Stimulated activated CD8-positive, alpha-beta memory T cell treated with anti-CD3 and anti-CD28 coated beads, Interleukin-2, amount 100 ng/mL, for 48 hours (primary cell): Measurements from ENCODE around the gene CTBP1.

ENCODE experiments used
- DNase-seq, 2 donors: peaks; one replicate each; pipeline ENCODE4 v3.0.0-alpha.2; 2020; ENCODE audit warnings: low read depth in 2 of 2

CTBP1 gene

DNA sequence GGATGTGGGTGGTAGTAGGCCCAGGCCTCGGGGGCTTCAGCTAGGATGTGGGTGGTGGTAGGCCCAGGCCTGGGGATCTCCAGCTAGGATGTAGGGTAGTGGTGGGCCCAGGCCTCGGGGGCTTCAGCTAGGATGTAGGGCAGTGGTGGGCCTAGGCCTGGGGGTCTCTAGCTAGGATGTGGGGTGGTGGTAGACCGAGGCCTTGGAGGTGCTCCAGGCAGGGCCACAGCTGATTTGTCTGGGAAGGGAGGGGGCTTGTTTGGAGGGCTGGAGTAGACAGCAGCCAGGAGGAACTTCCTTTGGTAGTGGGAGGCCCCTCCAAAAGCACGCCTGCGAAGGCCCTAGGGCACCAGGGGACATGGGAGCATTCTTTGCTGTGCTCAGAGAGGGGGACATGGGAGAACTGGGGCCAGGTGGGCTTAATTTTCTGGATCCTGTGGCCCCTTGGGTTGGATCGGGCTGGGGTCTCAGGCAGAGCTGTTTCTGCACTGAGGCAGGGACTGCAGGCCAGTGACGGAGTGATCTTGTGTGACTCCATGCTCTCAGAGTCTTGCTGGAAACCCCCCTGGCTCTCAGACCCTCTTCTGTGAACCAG, 73.2 kb downstream of the CTBP1 start:
- DNase-seq: no peak

DNA sequence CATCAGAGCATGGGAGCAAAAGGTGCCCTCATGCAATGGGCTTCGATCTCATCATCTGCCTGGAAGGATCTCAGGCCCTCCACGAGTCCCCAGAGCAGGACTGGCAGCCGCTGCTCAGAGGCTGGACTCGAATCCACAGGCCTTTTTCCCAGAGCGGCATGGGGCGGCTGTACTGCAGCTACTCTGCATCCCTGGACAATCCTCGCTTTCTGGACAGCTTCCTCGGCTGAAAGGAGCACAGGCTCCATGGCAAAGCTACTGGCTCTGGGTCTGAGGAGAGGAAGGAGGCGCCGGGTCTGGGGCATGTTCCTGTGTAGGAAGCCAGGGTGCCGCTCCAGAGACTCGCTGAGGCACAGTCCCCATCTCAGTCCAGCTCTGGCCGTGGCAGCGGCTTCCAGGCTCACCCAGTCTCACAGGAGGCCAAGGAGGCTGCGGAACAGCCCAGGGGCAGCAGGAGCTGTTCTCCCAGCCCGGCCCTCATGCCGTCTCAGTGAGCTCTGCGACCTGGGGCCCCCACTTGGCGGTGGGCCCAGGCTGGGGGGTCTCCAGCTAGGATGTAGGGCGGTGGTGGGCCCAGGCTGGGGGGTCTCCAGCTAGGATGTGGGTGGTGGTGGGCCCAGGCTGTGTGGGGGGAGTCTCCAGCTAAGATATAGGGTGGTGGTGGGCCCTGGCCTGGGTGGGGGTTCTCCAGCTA, 73.8 kb downstream of the CTBP1 start:
- no peak for DNase-seq

DNA sequence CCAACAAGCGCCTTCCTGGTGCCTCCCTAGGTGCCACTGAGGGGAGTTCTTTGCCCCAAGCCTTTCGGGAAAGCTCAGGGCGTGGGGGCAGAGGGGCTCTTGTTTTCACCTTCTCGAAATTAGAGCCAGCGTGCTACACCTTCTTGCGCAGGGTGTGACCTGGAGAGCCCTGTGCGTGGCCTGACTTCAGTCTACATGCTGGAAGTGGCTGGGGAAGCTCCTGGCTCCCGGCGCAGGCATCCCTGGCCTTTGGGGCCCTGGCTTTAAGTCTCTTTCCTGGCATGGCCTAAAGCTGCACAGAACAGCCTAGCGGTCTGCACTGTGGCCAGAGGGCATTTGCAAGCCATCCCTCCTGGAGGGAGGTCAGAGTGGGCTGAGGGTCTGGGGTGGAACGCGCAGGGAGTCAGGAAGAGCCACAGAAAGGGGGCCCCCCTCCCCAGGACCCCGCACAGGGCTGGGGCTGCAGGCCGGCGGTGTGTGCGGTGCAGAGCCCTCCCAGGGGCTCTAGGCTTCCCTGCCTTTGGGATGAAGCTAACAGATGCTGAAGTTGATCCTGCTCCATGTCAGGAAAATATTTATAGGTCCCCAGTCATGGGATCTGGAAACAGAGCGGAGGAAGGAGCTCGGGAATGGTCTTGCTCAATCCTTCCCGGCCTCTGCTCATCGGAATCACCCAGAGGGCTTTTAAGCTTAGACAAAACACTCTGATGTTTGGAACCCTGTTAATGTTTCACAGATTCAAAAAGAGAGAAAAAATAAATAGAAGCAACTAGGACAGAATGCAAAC, 75.8 kb downstream of the CTBP1 start:
- DNase-seq: no peak

DNA sequence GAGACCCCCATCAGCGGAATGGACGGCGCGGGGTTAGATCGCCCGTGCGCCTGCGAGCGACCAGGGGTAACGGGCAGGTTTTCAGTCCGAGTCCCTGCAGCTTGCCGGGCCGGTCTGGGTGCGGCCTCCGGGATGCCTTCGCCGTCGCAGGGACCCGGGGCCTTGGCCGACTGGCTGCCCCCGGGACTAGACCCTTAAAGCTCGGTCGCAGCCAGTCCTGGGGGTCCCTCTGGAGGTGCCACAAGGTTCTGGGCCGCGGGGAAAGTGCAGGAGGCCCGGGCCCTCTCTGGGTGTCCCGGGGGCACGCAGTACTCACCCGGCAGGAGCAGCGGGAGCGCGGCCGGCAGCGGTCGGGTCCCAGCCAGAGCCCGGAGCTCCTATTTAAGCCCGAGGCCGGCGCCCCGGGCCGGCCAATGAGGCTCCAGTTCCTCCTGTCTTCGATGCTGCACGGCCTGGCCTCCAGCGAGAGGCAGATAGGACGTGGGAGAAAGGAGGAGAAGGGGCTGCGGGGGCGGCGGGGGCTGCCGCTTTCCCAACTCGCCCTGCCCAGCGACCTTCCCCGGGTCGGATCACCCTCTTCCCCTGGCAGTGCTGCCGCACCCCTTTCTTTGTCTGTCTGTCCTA, 76.6 kb downstream of the CTBP1 start, which contains the start of gene SPON2:
Gene SPON2, minus strand, starts transcription at position 356 of the 624 bp plus-strand sequence.
- no peak for DNase-seq

DNA sequence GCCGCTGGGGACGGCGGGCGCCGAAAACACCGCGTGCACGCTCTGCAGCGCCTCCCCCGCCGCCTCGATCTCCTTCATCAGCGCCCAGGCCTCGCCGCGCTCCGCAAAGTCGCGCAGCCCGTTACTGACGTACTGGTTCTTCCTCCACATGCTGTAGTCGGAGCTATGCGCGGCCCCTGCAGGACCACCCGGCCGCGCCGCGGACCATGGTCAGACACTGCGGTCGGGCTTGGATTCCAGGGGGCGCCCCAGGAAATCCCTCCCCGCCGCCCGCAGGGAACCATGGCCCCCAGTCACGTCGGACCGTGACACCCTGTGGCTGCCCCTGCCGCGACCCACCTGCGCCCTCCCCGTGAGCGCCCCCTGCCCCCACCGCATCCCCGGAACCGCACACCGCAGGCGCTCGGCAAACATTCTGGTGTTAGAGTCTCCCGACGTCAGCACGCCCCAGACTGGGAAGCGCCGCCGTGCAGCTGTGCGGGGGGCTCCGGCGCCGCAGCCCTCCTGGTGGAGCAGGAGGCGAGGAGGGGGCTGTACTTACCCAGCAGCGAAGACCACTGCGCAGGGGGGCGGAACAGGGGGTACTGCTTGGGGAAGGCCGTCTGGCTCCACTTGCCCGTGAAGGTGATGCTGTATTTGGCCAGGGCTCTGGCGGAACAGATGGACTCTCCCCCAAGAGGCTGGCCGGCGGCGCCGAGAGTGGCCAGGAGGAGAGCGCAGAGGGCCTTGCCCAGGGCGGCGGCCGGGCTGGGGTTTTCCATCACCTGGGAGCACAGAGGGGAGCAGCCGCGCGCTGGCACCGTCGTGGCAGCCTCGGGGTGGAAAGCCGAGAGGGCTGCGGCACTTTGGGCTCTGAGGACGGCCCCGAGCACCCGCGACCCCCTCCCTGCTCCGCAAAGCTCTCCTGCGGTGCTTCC, 77.4 kb downstream of the CTBP1 start:
- DNase-seq: peak; percentile 37 to 40

DNA sequence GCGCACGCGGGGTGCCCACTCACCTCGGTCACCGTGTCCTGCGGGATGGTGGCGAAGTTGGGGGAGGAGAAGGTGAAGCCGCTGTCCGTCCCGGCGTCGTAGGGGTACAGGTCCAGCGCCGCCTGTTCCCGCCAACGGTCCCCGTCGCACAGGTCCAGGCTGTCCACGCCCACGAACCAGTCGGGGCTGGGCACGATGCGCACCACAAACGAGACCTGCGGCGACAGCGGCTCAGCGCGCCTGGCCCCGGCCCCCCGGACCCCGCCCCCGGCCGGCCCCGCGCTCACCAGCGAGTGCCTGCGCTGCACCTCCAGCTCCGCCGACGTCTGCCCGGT, 78.0 kb downstream of the CTBP1 start:
- DNase-seq: no peak

DNA sequence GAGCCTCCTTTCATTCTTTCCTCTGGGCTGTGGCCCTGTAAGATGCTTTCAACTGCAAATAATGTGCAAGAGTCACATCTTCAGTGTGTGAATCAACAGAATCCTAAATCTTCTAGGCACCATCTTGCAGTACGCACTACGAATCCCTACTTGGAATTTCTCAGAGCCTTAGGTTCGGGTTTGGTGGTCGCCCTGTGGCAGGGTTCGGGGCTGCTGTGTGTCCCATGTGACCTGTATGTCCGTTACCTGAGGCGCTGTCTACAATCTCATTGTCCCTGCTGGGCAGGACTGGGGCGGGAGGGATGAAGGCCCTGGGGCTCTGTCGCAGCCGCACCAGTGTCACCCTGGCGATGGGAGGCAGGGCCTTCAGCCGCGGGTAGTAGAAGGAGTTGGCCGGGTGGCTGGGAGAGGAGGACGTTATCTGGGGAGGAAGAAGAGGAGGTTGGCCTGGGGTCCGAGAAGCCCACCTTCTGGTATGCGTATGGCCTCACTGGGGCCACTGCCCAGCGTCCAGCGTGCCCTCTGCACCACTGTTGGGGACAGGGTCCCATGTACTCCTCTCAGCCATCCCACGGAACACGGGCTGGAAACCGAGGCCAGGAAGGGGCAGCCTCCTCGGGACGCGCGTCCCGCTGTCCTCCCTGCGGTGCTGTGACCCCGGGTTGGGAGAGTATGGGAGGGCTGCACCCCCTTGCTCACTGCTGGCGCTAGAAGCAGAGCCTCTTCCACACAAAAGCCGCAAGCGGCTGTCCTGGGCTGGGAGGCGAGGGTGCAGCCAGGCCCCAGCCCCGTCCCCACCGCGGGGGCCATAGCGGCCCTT, 78.6 kb downstream of the CTBP1 start:
- DNase-seq: no peak

DNA sequence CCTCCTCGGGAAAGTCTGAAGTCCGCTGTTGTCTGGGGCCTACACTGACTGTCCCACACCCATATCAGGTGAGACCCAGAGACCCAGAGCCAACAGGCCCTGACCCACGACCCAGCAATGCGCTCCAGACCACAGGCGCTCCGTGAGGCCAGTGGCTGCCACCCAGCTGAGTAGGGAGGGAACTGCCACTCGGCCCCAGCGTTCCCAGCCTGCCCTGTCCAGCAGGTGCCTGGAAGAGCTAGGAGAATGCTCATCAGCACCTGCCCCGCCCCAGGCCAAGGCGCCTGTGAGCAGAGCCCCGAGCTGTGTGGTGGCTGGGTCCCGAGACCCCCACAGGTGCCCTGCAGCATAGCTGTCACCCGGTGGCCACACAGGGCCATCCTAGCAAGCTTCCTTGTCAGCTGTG, 79.2 kb downstream of the CTBP1 start:
- DNase-seq: no peak

DNA sequence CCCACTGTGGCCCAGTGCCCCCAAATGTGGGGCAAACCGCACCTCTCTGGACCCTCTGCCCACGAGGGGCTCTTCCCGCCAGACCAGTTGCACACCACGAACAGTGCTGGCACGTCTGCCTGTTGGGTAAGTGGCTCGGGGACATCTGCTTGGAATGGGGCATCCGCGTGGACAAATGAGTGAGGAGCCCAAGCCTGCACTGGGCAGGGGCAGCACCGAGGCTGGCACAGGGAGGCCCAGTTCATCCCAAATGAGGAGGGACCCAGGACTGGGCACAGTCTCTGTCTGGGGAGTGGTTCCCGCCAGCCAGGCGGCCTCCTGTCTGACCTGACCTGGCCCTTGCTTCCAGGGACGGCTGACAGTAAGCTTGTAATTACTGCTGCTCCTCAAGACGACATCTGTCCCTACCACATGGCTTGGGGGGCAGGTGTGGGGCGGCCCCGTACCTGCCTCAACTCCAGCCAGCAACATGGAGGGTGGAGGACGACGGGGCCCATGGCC, 79.7 kb downstream of the CTBP1 start:
- no peak for DNase-seq

DNA sequence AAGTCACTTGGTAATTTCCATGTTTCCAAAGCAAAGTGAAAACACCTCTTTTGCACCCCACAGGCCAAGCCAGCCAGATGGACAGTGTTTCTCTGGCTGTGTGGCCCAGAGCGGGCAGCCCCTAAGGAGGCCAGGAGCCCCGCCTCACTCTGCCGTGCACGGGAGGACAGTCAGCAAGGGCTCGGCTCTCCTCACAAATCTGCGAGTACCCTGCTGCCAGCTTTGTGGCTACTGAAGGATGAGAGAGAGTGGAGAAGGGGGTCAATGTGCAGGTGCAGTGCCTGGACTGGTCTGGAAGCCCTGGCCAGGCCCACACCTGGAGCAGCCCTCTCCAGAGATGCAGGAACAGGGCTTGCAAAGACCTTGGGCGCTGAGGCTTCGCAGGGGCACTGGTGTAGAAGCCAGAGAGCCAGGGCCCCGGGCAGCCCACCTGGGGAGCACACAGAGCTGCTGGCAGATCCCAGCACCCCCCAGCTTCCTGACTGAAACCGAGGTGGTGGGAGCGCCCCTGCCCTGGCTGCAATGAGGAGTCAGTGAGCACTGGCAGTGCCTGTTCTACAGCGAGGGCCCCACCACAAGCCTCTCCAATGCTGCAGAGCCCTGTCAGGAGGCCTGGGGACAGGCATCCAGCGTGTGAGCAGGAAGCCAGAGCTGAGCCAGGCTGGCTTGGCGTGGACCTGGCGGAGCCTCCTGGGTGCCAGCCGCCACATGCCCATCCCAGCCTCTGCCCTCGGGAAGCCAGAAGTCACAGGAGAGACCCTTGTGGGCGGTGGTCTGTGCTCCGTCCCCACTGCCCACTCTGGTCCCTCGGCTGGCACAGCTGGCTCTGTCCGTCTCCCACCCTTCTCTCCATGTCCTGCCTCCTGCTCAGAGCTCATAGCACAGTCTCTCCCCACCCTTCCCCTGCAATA, 80.5 kb downstream of the CTBP1 start:
- no peak for DNase-seq

DNA sequence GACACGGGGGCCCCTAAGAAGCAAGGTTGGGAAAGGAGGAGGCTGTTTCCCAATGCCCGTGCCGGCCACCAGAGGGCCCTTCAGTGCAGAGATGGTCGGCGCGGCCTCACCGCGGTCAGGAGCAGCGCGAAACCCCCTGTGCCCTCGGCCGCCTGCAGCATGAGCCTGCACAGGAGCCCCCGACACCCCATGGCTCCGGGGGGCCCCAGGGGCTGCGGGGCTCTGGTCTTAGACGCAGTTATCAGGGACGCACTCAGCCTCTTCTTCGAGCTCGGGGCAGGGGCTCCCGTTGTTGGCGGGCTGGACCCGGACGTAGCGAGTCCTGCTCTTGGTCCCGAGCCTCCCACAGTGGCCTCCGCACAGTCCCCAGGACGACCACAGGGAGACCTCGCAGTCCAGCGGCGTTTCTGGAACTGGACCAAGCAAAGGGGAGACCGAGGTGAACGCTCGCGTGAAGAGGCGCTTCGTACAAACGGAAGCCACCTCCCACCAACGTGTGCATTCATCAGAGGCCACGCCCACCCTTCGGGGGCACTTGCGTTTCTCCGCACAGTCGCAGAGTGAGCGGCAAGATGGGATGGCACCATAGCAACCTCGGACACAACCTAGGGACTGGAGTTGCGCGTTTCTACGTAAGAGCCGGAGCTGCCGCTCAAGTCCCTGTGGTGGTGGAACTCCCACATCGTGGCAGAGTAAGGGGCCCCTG, 81.5 kb downstream of the CTBP1 start:
- DNase-seq: peak; percentile 87 to 88

DNA sequence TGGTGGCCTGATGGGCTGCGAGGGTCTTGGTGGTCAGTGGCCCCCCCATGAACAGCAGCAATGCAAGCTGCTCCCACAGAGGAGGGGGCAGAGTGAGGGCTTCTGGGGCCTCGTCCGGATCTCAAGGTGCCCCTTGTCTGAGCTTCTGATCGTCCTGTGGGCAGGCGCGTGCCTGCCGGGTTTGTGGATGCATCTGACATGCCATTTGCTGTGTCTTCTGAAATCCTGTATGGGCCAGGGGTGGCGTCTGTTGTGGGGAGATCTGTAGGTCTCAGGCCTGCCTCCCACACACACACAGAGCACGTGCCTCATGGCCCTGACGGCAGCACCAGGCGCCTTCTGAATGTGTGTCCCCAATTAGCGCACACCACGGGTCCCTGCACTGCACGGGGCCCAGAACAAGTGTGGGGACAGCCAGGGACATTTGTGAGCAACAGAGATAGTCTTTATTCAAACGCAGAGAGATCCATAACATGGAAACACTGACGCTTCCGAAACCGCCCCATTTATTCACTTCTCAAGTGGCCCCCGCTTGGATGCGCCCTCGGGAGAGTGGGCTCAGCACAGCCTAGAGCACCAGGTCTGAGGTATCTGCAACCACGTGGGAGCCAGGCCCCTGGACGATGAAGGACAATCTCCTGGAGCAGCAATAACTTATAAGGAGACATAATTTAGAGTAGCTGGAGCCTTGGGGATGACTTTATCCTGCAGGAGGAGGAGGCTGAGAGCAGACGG, 82.3 kb downstream of the CTBP1 start:
- no peak for DNase-seq

DNA sequence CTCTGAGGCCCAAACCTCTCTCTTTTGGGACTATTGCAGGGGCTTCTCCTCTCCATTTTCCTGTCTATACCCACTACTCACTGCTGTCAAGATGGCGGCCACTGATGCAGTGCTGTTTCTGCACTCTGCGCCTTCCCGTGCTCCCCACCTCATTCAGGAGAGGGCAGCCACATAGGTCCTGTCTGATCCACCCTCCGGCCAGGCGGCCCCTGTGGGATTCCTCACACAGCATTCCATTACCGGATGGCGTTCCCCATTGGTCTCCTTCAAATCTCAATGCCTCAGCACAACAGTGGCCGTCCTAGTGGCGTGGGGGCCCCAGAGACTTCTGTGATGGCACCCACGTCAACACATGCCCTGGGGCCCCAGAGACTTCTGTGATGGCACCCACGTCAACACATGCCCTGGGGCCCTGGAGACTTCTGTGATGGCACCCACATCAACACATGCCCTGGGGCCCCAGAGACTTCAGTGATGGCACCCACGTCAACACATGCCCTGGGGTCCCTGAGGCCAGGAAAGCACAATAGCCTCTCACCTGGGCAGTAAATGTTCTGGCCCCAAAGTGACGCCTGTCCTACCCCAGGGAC, 83.9 kb downstream of the CTBP1 start:
- no peak for DNase-seq

DNA sequence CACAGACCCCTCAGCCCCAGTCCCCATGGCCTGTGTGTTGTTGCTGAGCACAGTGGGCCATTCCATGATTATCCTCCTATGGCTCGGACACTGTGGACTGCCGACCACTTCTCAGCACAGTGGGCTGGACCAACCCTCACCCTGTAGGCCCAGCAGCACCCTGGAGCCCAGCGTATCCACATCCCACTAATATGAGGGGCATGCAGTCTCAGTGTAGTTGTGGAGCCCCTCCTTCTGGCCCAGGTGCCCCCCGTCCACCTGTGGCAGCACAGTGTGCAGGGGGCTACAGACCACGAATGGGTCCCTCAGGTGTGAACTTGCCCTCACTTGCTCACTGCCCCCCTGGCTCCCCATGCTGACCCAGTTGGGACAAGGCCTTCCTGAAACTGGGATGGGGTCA, 84.5 kb downstream of the CTBP1 start:
- no peak for DNase-seq

DNA sequence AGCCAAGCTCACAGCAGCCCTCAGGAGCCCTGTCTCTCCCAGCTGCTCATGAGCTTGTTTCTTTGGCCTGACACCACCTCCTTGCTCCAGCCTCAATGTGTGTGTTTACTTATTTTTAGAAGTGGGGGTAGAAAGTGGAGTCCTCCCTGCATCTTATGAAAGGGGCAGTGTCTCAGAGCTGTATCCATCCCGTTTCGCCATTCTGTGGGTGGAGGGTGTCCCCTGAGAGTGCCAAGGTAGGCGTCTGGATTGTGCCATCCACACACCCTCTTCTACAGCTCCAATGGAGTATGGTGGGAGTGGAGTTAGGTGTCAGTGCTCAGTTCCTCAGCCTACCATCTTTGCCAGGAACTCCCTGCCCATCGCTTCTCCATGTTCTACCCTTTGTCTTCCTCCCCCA, 84.9 kb downstream of the CTBP1 start:
- DNase-seq: no peak
